Liver (tissue), 3 donors: Measurements from ENCODE around the gene PCDHA10.
"Not testable (repeated sequence)": the region's sequence is repeated elsewhere in the genome, so short reads cannot be mapped to it uniquely, and the experiment has no call there.

Source experiments
- JUND ChIP-seq, 2 donors: IDR thresholded peaks; 2 replicates each; pipeline ENCODE4 v1.6.1; 2016; ENCODE audit warnings: antibody characterized with exemption in 2 of 2
- TF ChIP-seq, protein P1 (sequence below): fragments of 150-350 bp; IDR thresholded peaks from 2 replicates; pipeline ENCODE4 v1.5.1; 2017; ENCODE audit warnings: improper control_type of control experiment, low read depth, low read length; ENCODE audit not compliant: missing input control
- donor health status: healthy.
- donor health status: healthy.

DNA sequence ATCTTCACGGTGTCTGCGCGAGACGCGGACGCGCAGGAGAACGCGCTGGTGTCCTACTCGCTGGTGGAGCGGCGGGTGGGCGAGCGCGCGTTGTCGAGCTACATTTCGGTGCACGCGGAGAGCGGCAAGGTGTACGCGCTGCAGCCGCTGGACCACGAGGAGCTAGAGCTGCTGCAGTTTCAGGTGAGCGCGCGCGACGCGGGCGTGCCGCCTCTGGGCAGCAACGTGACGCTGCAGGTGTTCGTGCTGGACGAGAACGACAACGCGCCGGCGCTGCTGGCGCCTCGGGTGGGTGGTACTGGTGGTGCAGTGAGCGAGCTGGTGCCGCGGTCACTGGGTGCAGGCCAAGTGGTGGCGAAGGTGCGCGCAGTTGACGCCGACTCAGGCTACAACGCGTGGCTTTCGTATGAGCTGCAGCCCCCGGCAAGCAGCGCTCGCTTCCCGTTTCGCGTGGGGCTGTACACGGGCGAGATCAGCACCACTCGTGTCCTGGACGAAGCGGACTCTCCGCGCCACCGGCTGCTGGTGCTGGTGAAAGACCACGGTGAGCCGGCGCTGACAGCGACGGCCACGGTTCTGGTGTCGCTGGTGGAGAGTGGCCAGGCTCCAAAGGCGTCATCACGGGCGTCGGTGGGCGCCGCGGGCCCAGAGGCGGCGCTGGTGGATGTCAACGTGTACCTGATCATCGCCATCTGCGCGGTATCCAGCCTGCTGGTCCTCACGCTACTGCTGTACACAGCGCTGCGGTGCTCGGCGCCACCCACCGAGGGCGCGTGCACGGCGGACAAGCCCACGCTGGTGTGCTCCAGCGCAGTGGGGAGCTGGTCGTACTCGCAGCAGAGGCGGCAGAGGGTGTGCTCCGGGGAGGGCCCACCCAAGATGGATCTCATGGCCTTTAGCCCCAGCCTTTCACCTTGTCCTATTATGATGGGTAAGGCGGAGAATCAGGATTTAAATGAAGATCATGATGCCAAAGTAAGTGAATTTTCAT lies 25.9 kb upstream of the PCDHA10 start:
- TF ChIP-seq, protein P1, sequence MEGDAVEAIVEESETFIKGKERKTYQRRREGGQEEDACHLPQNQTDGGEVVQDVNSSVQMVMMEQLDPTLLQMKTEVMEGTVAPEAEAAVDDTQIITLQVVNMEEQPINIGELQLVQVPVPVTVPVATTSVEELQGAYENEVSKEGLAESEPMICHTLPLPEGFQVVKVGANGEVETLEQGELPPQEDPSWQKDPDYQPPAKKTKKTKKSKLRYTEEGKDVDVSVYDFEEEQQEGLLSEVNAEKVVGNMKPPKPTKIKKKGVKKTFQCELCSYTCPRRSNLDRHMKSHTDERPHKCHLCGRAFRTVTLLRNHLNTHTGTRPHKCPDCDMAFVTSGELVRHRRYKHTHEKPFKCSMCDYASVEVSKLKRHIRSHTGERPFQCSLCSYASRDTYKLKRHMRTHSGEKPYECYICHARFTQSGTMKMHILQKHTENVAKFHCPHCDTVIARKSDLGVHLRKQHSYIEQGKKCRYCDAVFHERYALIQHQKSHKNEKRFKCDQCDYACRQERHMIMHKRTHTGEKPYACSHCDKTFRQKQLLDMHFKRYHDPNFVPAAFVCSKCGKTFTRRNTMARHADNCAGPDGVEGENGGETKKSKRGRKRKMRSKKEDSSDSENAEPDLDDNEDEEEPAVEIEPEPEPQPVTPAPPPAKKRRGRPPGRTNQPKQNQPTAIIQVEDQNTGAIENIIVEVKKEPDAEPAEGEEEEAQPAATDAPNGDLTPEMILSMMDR: not testable (repeated sequence)
- TF ChIP-seq JUND (IDR thresholded peaks at IDR 0.05): not testable (repeated sequence)
